GM10266 (cell line): Measurements from ENCODE around the gene LIPE.

Experiments used
- DNase-seq: peaks from one replicate; pipeline ENCODE4 v3.0.0; 2012; ENCODE audit errors: extremely low spot score
- TF ChIP-seq, protein P1 (sequence below): IDR thresholded peaks from 2 replicates; pipeline ENCODE4 v1.5.1; 2012; ENCODE audit warnings: mild to moderate bottlenecking, low read depth; ENCODE audit not compliant: control insufficient read depth, insufficient read depth; ENCODE audit errors: missing control alignments

LIPE gene

DNA sequence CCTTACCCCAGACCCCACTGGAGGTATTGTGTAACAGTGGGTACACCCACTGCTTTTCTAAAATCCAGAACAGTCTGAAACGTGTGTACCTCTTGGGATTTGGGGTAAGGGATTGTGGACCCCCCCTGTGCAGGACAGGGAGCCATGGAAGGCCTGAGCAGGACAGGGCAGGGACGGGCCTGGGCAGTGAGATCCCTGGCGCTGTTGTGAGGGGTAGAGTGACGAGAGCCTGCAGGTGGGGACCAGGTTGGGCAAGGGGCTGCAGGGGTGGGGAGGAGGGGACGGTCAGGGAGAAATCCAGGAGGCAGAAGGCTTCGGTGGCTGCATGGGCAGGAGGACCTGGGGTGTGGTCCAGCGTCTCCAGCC, 65.7 kb downstream of the LIPE start:
- DNase-seq: no peak

DNA sequence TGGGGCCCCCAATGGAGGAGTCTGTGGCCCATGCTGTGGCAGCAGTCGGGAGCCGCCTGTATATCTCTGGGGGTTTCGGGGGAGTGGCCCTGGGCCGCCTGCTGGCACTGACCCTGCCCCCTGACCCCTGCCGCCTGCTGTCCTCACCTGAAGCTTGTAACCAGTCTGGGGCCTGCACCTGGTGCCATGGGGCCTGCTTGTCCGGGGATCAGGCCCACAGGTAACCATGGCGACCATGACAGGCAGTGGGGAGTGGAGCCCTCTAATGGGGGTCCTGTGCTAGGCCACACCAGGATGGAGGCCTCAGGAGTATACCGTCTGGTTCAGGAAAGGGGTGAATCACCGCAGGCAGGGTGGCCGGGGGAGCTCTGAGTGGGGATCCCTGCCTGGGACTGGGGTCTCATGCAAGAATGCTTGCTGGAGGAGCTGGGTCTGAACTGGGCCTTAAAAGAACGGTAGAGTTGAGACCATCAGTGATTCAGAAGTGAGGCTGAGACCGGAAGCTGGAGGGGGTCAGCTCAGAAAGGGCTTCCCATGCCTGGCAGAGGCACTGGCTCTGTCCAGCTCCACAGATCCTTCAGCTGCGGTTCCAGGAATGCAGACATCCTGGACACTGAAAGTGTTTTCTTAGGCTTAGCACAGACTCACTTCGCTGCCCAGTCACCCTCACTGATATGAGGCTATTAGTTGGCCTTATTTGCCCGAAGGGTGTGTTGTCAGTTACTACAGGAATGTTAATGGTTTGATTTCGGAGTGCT, 66.2 kb downstream of the LIPE start:
- DNase-seq: no peak
- TF ChIP-seq, protein P1, sequence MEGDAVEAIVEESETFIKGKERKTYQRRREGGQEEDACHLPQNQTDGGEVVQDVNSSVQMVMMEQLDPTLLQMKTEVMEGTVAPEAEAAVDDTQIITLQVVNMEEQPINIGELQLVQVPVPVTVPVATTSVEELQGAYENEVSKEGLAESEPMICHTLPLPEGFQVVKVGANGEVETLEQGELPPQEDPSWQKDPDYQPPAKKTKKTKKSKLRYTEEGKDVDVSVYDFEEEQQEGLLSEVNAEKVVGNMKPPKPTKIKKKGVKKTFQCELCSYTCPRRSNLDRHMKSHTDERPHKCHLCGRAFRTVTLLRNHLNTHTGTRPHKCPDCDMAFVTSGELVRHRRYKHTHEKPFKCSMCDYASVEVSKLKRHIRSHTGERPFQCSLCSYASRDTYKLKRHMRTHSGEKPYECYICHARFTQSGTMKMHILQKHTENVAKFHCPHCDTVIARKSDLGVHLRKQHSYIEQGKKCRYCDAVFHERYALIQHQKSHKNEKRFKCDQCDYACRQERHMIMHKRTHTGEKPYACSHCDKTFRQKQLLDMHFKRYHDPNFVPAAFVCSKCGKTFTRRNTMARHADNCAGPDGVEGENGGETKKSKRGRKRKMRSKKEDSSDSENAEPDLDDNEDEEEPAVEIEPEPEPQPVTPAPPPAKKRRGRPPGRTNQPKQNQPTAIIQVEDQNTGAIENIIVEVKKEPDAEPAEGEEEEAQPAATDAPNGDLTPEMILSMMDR: no peak

More for the DNA sequence above, 65.7 kb downstream of the LIPE start:
- TF ChIP-seq, protein P1: no peak

DNA sequence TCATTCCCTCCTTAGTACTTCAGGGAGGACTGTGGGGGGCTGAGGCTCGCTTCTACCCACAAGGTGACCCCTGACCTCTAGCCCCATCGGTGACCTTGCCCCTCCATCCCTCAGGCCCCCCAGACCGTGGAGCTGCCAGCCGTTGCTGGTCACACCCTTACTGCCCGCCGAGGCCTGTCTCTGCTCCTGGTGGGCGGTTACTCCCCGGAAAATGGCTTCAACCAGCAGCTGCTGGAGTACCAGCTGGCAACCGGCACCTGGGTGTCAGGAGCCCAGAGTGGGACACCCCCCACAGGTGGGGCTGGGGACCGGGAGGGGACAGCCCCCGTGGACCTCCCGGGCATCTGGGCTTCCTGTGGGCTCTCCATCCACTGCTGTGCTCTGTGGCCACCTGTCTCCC, 69.9 kb downstream of the LIPE start:
- no peak for DNase-seq
- TF ChIP-seq, protein P1: no peak

DNA sequence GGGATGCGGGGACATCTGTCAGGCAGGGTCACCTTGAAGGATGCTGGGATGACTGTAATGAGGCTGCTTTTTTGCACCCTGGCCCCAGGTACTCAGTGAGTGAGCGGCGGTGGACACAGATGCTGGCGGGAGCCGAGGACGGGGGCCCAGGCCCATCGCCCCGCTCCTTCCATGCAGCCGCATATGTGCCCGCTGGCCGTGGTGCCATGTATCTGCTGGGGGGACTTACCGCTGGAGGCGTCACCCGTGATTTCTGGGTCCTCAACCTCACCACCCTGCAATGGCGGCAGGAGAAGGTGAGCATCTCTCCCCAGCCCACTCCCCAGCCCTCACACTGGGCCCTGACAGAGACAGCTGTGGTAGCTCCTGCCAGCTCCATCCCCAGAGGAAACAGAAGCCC, 70.5 kb downstream of the LIPE start:
- TF ChIP-seq, protein P1: no peak
- DNase-seq: no peak

DNA sequence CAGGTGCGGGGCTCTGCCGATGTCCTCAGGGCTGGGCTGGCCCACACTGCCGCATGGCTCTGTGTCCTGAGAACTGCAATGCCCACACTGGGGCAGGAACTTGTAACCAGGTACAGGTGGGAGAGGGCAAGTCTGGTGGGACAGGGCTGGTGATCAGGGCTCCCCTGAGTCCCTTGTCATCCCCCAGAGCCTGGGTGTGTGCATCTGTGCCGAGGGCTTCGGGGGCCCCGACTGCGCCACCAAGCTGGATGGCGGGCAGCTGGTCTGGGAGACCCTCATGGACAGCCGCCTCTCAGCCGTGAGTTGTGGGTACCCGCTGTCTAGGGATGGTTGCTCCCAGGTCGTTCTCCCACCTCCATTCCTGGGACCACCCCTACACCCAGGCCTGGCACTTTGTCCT, 71.3 kb downstream of the LIPE start:
- no peak for DNase-seq
- TF ChIP-seq, protein P1: no peak

DNA sequence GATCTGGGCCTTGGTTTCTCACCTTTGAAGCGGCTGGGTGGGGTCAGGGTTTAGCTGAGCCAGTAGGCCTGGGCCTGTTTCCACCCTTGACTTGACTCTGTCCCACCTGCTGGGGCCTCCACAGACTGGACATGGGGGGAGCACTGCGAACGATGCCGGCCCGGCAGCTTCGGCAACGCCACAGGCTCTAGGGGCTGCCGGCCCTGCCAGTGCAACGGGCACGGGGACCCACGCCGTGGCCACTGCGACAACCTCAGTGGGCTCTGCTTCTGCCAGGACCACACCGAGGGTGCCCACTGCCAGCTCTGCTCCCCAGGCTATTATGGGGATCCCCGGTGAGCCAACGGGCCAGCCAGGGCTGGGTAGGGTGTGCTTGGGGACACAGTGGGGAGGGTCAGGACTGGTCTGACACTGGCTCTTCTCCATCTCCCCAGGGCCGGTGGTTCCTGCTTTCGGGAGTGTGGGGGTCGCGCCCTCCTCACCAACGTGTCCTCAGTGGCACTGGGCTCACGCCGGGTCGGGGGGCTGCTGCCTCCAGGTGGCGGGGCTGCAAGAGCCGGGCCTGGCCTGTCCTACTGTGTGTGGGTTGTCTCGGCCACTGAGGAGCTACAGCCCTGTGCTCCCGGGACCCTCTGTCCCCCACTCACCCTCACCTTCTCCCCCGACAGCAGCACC, 73.7 kb downstream of the LIPE start:
- TF ChIP-seq, protein P1: no peak
- DNase-seq: no peak
